HepG2 (cell line): ENCODE results near the gene GSTM4. TPM values are rescaled to one million over a fixed set of nuclear protein-coding genes. Genes with fewer than 3 reads are reported as not detected.

Source experiments
- ATAC-seq: fragments of 200-7000 bp; cut with Tn5 transposase; 3 replicates; pipeline ENCODE4 v1.9.1; 2020; ENCODE audit warnings: mild to moderate bottlenecking, moderate library complexity
- BruUV-seq: library from RNA; stranded (reverse); fragments of 400-500 nt; replicated peaks from 2 replicates; lab custom pipeline; 2021; lab: Mats Ljungman, UMichigan
- CTCF ChIA-PET: fragments of 300-600 bp; formaldehyde crosslinking; extraction: SDS; loops from one replicate; lab custom pipeline; 2021; ENCODE audit warnings: low total read pairs, inconsistent platforms, low intra/inter-chr PET ratio; lab: Yijun Ruan, JAX
- POLR2A ChIA-PET: fragments of 350-600 bp; sonication (Branson Sonifier 250); formaldehyde crosslinking; loops from one replicate; lab custom pipeline; 2020; ENCODE audit warnings: antibody characterized with exemption, inconsistent platforms; lab: Yijun Ruan, JAX
- DNase-seq: peaks from one replicate; pipeline ENCODE4 v3.0.0-alpha.2; 2015; ENCODE audit warnings: low spot score
- FAIRE-seq: peaks from 3 replicates; lab custom pipeline; 2011; peaks lifted over from hg19 to GRCh38; lab: Jason Lieb, UNC
- H2AFZ ChIP-seq: one replicate; pipeline ENCODE4 v1.6.1; 2011; ENCODE audit warnings: low read length, inconsistent platforms
- H3K27ac ChIP-seq: fragments of 300-600 bp; 3 replicates; pipeline ENCODE4 v1.8.0; 2011; ENCODE audit warnings: mixed run types, mild to moderate bottlenecking, mixed read lengths, low read length, inconsistent platforms; ENCODE audit not compliant: insufficient read depth; ENCODE audit errors: extremely low read length
- H3K27me3 ChIP-seq, 2 experiments: fragments of 200-600 bp in 1 of 2; 2 replicates in 1 of 2; 3 replicates in 1 of 2; pipeline versions ENCODE4 v1.6.0 to v1.8.0; 2011; ENCODE audit warnings: low read length in 2 of 2, mild to moderate bottlenecking in 2 of 2, moderate library complexity in 2 of 2, inconsistent platforms in 1 of 2; ENCODE audit not compliant: insufficient read depth in 2 of 2, control insufficient read depth in 1 of 2
- H3K36me3 ChIP-seq, 2 experiments: fragments of 200-600 bp in 1 of 2; replicated peaks in 1 of 2; 2 replicates in 1 of 2; 3 replicates in 1 of 2; pipeline versions ENCODE4 v1.5.1 to v1.8.0; 2011; ENCODE audit warnings: low read length in 2 of 2, inconsistent platforms in 1 of 2; ENCODE audit not compliant: insufficient read depth in 2 of 2, control insufficient read depth in 1 of 2
- H3K4me1 ChIP-seq: 2 replicates; pipeline ENCODE4 v1.5.1; 2012; ENCODE audit warnings: low read length, inconsistent platforms; ENCODE audit not compliant: insufficient read depth
- H3K4me2 ChIP-seq: 2 replicates; pipeline ENCODE4 v1.6.0; 2011; ENCODE audit warnings: low read depth, low read length, inconsistent platforms
- H3K4me3 ChIP-seq, 3 experiments: fragments of 200-600 bp in 1 of 3; sonication (generic), shearing (Covaris generic) in 1 of 3; replicated peaks in 1 of 3; 2 replicates each; pipeline ENCODE4 v1.5.1; 2011 to 2016; ENCODE audit warnings: low read length in 3 of 3, inconsistent platforms in 2 of 3, low read depth in 2 of 3, mild to moderate bottlenecking in 2 of 3, control low read depth in 1 of 3, mixed read lengths in 1 of 3; ENCODE audit not compliant: insufficient read depth in 1 of 3
- H3K79me2 ChIP-seq: one replicate; pipeline ENCODE4 v1.6.1; 2011; ENCODE audit warnings: low read length, inconsistent platforms; ENCODE audit not compliant: insufficient read depth
- H3K9ac ChIP-seq: 2 replicates; pipeline ENCODE4 v1.6.0; 2011; ENCODE audit warnings: mild to moderate bottlenecking, low read depth, low read length, inconsistent platforms; ENCODE audit not compliant: insufficient read depth
- H3K9me3 ChIP-seq: 2 replicates; pipeline ENCODE4 v1.5.1; 2012; ENCODE audit warnings: mild to moderate bottlenecking, low read length
- H4K20me1 ChIP-seq: 2 replicates; pipeline ENCODE4 v1.6.0; 2011; ENCODE audit warnings: inconsistent platforms, mild to moderate bottlenecking, low read length, moderate library complexity; ENCODE audit not compliant: insufficient read depth
- ARHGAP35 ChIP-seq: sonication (generic); formaldehyde crosslinking; IDR thresholded peaks from 2 replicates; pipeline ENCODE4 v1.9.0; 2022; ENCODE audit warnings: mild to moderate bottlenecking, inconsistent platforms, moderate library complexity, missing genetic modification reagents, borderline replicate concordance
- ISX ChIP-seq: sonication (generic); formaldehyde crosslinking; conservative IDR thresholded peaks from 2 replicates; pipeline ENCODE4 v1.5.0; 2020; ENCODE audit warnings: missing genetic modification reagents
- ONECUT2 ChIP-seq: sonication (generic); formaldehyde crosslinking; IDR thresholded peaks from 2 replicates; pipeline ENCODE4 v1.4.0; 2020; ENCODE audit warnings: missing genetic modification reagents
- POLR2AphosphoS2 ChIP-seq: IDR thresholded peaks from 2 replicates; pipeline ENCODE4 v1.6.1; 2011; ENCODE audit warnings: low read depth, low read length, improper control_type of control experiment
- RELA ChIP-seq: sonication (generic); formaldehyde crosslinking; IDR thresholded peaks from 2 replicates; pipeline ENCODE4 v1.4.0; 2020; ENCODE audit warnings: missing genetic modification reagents
- TAF15 ChIP-seq: fragments of 200-400 bp; formaldehyde crosslinking; IDR thresholded peaks from one replicate; pipeline ENCODE4 v1.6.1; 2018; ENCODE audit warnings: mild to moderate bottlenecking, low read depth, low read length; ENCODE audit not compliant: poor library complexity, severe bottlenecking
- TFE3 ChIP-seq: IDR thresholded peaks from 2 replicates; pipeline ENCODE4 v1.6.1; 2016
- USF2 ChIP-seq, 2 experiments: sonication (generic) in 1 of 2; formaldehyde crosslinking in 1 of 2; IDR thresholded peaks; 2 replicates each; pipeline versions ENCODE4 v1.5.1 to v1.6.1; 2011 to 2020; ENCODE audit warnings: borderline replicate concordance in 1 of 2, low read depth in 1 of 2, low read length in 1 of 2, mild to moderate bottlenecking in 1 of 2, missing genetic modification reagents in 1 of 2, moderate library complexity in 1 of 2
- ZNF121 ChIP-seq: sonication (generic); formaldehyde crosslinking; IDR thresholded peaks from 2 replicates; pipeline ENCODE4 v1.5.0; 2020; ENCODE audit warnings: mild to moderate bottlenecking, missing genetic modification reagents
- ZNF382 ChIP-seq: sonication (generic); formaldehyde crosslinking; IDR thresholded peaks from 2 replicates; pipeline ENCODE4 v1.5.0; 2020; ENCODE audit warnings: missing genetic modification reagents, mild to moderate bottlenecking, borderline replicate concordance
- ZNF432 ChIP-seq: sonication (generic); formaldehyde crosslinking; IDR thresholded peaks from 2 replicates; pipeline ENCODE4 v1.5.0; 2020; ENCODE audit warnings: missing genetic modification reagents, mild to moderate bottlenecking, borderline replicate concordance
- ZNF556 ChIP-seq: sonication (generic); formaldehyde crosslinking; IDR thresholded peaks from 2 replicates; pipeline ENCODE4 v1.4.0; 2020; ENCODE audit warnings: mild to moderate bottlenecking, missing genetic modification reagents, borderline replicate concordance
- ZSCAN25 ChIP-seq: sonication (generic); formaldehyde crosslinking; IDR thresholded peaks from 2 replicates; pipeline ENCODE4 v1.8.0; 2022; ENCODE audit warnings: mild to moderate bottlenecking, missing genetic modification reagents
- WGBS: methylation state at CpG from one replicate; pipeline ENCODE4 v1.1.6; 2017; ENCODE audit warnings: low lambda C conversion rate; 5-methylcytosine and 5-hydroxymethylcytosine counted together
- in situ Hi-C: cut with HindIII; loops from 2 replicates; pipeline ENCODE4 v1.10.0; 2017; ENCODE audit warnings: low pct_unique_long_range_greater_than_20kb; ENCODE audit not compliant: extremely low pct_ligation_motif_present
- intact Hi-C: fragments of 100-400 bp; cut with micrococcal nuclease; formaldehyde crosslinking; loops from one replicate; pipeline ENCODE4 v1.10.0; 2022; ENCODE audit not compliant: unreplicated experiment
- polyA plus RNA-seq, 8 experiments: library from polyadenylated mRNA; depleted of rRNA in 3 of 8; stranded (reverse) in 7 of 8; unstranded in 1 of 8; fragments of >200 nt; fragmentation: Illumina TruSeq in 4 of 8; extraction: Trizol in 4 of 8; gene quantifications; 2 replicates each; pipeline versions ENCODE4 v1.2.1 to v1.2.3, GENCODE V29; 2011 to 2016; ENCODE audit warnings: low read depth in 4 of 8, missing spikeins in 1 of 8, mixed read lengths in 1 of 8; ENCODE audit not compliant: insufficient read depth in 1 of 8
- total RNA-seq, 5 experiments: library from RNA; depleted of rRNA; stranded (reverse); fragments of >200 nt; fragmentation: Illumina TruSeq; extraction: Trizol; gene quantifications; 2 replicates each; pipeline ENCODE4 v1.2.3, GENCODE V29; 2016; ENCODE audit warnings: low read depth in 1 of 5
- TF ChIP-seq, protein P1 (sequence below): sonication (generic); formaldehyde crosslinking; IDR thresholded peaks from 2 replicates; pipeline ENCODE4 v1.4.0; 2020; ENCODE audit warnings: missing genetic modification reagents

Gene GSTM4
- total and polyA plus RNA-seq, 2 of the 13 experiments (the other 11 are each of a cell fraction or from before 2014, with no cell fraction given) = 25.3 to 40.8 TPM

DNA sequence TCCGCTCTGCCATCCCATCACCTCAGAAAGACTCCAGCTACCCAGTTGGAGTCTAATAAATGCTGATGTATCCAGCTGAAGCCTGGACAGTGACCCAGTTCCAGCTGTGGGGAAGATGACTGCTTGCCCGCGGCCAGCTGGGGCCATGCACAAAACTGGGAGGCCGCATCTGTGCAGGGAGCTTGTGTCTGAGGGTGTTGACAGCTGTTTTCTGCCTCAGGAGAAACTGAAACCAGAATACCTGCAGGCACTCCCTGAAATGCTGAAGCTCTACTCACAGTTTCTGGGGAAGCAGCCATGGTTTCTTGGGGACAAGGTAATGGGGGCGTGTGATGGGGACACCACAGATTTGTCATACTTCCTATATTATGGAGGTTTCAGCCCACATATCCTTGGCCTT lies 15.2 kb downstream of the GSTM4 start:
- H2AFZ ChIP-seq = no peak overlapping the region
- H4K20me1 ChIP-seq = no peaks in the 10 kb centered on the region
- no peaks in the 10 kb centered on the region for H3K36me3 ChIP-seq
- peaks cover 13% of the 10 kb centered on the region for H3K4me1 ChIP-seq
- intact Hi-C loops = no loop called here
- no peak overlapping the region for H3K4me2 ChIP-seq
- no peak for TF ChIP-seq ZNF556 (CRISPR knock-in tag)
- TF ChIP-seq ZSCAN25 (CRISPR knock-in tag) = no peak
- no peak for TF ChIP-seq TAF15
- TF ChIP-seq ZNF382 (CRISPR knock-in tag) = no peak
- TF ChIP-seq ZNF432 (CRISPR knock-in tag) = no peak
- TF ChIP-seq POLR2AphosphoS2 = no peak
- TF ChIP-seq ZNF121 (CRISPR knock-in tag) = no peak
- no peak for TF ChIP-seq ONECUT2 (CRISPR knock-in tag)
- TF ChIP-seq ARHGAP35 (CRISPR knock-in tag) = no peak
- no peak for TF ChIP-seq RELA (CRISPR knock-in tag)
- TF ChIP-seq TFE3 = no peak
- TF ChIP-seq ISX (CRISPR knock-in tag) = no peak
- no peak for TF ChIP-seq USF2 (IDR thresholded peaks at IDR 0.05; ENCODE audit: low read depth, low read length)
- no peak for TF ChIP-seq USF2 (CRISPR knock-in tag; IDR thresholded peaks at IDR 0.05; ENCODE audit: borderline replicate concordance)
- TF ChIP-seq, protein P1, sequence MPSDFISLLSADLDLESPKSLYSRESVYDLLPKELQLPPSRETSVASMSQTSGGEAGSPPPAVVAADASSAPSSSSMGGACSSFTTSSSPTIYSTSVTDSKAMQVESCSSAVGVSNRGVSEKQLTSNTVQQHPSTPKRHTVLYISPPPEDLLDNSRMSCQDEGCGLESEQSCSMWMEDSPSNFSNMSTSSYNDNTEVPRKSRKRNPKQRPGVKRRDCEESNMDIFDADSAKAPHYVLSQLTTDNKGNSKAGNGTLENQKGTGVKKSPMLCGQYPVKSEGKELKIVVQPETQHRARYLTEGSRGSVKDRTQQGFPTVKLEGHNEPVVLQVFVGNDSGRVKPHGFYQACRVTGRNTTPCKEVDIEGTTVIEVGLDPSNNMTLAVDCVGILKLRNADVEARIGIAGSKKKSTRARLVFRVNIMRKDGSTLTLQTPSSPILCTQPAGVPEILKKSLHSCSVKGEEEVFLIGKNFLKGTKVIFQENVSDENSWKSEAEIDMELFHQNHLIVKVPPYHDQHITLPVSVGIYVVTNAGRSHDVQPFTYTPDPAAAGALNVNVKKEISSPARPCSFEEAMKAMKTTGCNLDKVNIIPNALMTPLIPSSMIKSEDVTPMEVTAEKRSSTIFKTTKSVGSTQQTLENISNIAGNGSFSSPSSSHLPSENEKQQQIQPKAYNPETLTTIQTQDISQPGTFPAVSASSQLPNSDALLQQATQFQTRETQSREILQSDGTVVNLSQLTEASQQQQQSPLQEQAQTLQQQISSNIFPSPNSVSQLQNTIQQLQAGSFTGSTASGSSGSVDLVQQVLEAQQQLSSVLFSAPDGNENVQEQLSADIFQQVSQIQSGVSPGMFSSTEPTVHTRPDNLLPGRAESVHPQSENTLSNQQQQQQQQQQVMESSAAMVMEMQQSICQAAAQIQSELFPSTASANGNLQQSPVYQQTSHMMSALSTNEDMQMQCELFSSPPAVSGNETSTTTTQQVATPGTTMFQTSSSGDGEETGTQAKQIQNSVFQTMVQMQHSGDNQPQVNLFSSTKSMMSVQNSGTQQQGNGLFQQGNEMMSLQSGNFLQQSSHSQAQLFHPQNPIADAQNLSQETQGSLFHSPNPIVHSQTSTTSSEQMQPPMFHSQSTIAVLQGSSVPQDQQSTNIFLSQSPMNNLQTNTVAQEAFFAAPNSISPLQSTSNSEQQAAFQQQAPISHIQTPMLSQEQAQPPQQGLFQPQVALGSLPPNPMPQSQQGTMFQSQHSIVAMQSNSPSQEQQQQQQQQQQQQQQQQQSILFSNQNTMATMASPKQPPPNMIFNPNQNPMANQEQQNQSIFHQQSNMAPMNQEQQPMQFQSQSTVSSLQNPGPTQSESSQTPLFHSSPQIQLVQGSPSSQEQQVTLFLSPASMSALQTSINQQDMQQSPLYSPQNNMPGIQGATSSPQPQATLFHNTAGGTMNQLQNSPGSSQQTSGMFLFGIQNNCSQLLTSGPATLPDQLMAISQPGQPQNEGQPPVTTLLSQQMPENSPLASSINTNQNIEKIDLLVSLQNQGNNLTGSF (CRISPR knock-in tag) = no peak
- TF ChIP-seq, all 625 proteins: peak for 0
- POLR2A ChIA-PET = no interaction called here
- CTCF ChIA-PET = no interaction called here
- Histone ChIP-seq H3K27me3 (no peaks in the 10 kb centered on the region), H3K9ac (no peak overlapping the region), H3K27ac (no peak overlapping the region), H3K9me3 (no peaks in the 10 kb centered on the region), H3K79me2 (no peaks in the 10 kb centered on the region), H3K4me3 (no peak overlapping the region)
- FAIRE-seq = no peak
- DNase-seq = no peak
- in situ Hi-C loops = no loop called here
- ATAC-seq = no peak
- BruUV-seq = no TSS peak
- 86% methylated on average over 3 of the region's 5 CpGs for WGBS
